Effector CD8-positive, alpha-beta T cell (primary cell): ENCODE measurements around the gene ADAMTS17.

Source experiments
- DNase-seq: peaks from one replicate; lab custom pipeline; 2025; lab: John Stamatoyannopoulos, UW

ADAMTS17 gene

DNA sequence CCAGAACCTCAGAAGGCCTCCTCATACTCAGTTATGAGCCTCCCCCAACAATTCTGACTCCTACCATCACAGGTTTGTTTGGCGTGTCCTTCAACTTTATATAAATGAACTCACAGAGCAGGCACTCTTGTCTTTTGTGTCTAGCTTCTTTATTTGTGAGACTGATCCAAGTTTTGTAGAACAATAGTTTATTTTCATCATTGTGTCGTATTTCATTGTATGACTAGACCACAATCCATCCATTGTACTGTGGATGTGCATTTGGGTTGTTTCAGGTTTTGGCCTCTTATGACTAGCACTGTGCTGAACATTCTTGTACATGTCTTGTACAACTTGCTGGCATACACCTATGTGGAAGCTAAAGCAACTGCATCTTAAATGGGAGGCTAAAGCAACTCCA, 315.7 kb downstream of the ADAMTS17 start:
- no peak for DNase-seq

DNA sequence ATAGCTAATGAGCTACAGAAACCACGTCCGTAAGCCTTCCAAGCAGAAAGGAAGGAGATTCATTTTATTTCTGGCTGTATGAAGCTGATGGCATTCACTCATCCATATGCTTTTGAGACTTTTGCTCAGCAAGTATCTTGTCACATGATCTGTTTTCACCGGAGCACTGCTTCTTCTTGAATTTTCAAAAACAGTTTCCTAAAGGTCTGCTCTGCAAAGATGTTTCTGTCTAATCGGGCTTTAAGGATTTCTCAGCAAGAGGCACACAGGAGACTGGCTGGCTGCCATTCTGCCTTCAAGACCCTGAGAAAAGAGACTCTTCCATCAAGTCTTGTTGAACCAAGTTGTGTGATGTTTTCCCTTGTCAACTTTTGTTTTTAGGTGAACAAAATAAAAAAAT, 319.0 kb downstream of the ADAMTS17 start:
- DNase-seq, result no peak

DNA sequence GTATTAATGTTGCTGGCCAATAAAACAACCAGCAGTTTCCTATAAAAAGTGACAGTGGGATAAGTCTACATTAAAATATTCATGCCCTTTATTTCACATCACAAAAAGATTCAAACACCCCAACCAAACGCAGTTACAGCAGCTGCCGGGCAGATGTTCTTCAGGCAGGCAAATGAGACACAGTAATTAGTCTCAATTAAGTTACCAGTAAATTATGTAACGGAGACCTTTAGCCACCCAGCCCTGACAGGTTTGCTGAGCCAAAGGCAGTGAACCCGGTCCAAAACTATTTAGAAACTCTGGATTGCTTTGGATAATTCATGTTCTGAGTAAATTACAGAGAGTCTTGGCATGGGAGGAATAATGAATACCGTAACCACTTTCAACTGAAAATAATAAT, 319.4 kb downstream of the ADAMTS17 start:
- DNase-seq, result no peak

DNA sequence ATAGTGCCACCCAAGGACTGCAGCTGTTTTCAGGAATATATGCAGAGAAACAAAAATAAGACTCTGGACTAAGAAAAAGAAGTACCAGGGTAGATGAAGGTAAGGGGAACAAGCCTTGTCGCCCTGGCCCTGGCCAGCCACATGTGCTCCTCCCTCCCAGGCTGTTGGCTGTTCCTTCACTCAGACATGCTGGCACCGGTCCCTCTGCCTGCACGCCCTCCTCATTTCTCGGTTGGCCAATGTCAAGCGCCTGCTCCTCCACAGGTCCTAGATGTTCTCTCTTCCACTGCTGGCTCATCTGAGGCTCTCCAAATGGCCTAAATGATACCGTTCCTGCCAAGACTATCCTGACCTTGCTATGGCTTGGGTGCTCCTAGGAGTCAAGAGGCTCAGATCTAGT, 320.1 kb downstream of the ADAMTS17 start:
- DNase-seq, result no peak

DNA sequence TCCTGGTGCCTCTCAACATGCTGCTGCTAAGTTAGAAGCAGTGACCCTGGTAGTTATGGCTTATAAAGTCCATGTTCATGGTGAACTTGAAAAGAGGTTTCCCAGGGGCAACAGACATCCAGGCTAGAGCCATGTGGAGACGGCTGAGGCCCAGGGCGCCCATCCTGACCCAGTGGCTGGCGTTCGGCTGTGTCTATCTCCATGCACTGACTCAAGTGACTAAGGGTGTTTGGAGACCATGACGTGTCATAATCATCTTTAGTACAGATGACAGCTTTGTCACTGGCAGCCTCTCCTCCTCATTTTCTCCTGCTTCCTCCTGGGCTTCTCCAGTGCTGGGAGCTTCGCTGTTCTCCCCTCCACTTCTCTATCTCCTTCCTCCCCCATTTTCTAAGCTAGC, 321.2 kb downstream of the ADAMTS17 start:
- no peak for DNase-seq

DNA sequence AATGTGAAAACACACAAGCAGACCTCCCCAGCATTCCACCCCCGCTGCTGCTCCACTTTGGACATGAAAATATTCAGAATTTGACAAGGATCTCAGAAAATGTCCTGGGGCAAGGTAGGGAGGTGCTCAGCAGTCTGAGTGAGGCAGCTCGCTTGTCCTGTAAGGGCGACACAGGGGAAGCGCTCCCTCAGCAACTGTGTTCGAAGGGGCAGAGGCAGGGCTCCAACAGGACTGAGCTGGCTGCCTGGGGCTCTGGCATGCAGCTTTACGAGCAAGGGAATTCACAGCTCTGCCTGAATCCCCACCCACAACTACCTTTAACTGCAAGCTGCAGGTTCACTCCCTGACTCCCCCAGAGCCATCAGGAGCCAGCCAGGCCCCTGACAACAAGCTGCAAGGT, 321.6 kb downstream of the ADAMTS17 start:
- DNase-seq, result no peak

DNA sequence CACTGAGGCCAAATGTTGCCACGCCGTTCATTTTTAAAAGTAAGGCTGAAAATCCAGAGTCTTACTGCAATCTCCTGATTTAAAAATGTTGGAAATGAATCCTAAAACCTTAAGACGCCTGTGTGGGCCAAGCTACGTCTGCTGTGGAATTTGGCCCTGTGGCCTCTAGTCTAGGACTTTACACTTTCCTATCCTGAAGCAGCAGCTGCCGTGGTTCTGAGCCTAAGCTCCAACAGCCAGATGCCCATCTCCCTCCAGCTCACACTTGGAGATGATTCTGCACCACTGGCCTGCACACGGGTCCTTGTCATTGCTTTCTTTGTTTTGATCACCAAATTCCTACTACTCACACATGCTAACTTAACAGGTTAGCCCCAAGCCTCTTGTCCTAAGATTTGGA, 322.2 kb downstream of the ADAMTS17 start:
- DNase-seq, result no peak

DNA sequence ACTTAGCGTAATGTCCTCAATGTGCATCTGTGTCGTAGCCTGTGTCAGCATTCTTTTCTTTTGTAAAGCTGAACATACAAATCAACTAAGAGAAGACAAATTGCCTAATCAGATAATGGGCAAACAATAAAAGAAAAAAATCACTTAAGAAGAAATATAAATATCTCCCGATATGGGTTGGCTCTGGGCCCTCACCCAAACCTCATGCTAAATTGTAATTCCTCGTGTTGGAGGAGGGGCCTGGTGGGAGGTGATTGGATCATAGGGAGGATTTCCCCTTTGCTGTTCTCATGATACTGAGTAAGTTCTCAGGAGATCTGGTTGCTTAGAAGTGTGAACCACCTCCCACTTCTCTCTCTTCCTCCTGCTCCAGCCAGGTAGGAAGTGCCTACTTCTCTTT, 323.6 kb downstream of the ADAMTS17 start:
- DNase-seq, result no peak

DNA sequence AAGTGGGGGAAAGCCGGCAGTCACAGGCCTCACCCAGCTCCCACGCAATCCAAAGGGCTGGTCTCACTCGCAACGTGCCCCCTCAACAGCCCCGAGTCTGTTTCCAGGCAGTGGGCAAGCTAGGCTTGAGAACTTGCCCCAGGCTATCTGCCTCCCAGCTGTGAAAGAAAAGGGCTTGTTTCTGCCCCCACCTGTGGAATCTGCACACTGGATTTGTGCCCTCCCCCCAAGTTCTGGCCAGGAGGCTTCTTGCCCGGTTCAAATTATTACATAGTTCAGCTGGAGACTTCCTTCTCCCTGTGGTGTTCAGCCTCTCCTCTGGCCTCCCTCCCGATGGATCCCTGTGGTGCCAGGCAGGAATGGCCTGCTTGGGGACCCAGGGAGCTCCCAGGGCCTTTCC, 324.6 kb downstream of the ADAMTS17 start:
- DNase-seq, result no peak

DNA sequence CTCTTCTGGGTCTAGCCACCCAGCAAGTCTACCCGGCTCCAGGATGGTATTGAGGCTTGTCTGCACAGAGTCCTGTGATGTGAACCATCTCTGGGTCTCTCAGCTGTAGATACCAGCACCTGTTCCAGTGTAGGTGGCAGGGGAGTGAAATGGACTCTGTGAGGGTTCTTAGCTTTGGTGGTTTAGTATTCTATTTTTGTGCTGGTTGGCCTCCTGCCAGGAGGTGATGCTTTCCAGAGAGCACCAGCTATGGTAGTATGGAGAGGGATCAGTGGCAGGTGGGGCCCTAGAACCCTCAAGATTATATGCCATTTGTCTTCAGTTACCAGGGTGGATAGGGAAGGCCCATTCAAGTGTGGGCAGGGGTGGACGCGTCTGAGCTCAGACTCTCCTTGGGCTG, 325.1 kb downstream of the ADAMTS17 start:
- DNase-seq, result no peak

DNA sequence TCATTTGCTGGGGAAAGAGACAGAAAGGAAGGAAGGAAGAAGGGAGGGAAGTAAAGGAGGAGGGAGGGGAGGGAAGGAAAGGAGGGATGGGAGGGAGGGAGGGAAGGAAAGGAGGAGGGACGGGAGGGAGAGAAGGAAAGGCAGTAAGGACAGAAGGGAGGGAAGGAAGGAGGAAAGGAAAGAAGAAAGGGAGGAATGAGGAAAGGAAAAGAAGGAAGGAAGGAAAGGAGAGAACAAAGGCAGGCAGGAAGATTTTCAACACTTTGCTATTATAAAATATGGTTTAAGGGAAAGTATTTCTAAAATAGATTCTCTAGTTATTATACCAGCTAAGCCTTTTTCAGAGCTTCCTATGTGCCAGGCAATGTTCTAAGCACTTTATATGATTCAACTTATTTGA, 330.5 kb downstream of the ADAMTS17 start:
- no peak for DNase-seq

DNA sequence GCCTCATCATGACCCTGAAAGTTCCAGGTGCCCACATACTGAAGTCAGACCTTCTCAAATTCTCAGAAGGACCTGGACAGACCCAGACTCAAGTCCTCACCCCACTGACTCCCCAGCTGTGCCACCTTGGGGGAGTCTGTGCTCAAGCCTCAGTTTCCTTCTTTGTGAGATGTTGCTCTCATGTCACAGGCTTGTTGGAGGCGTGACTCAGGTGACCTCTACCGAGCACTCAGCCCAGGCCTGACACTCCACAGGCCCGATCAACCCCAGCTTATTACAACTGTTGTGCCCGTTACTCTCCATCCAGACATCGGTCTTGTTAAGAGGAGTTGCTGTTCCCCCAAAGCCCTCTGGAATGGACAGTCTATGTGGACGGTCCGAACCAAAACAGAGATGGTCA, 332.4 kb downstream of the ADAMTS17 start:
- DNase-seq, result no peak

DNA sequence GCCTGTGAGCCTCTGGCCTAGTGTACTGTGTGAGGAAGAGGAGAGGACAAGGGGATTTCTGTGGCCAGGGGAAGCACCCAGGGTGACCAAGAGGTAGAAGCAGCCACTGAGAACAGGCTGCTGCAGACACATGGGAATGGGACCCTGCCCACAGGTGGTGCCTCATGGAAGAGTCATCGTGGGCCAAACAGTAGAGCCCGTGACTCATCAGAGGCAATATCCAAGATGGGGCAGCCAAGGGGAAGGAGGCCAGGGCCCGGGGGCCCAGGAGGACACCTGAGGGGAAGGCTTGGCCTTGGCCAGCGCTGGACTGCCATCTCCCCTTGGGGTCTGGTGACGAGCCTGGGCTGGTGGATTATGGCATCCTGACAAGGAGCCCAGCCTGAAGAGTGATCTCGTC, 333.5 kb downstream of the ADAMTS17 start:
- no peak for DNase-seq

DNA sequence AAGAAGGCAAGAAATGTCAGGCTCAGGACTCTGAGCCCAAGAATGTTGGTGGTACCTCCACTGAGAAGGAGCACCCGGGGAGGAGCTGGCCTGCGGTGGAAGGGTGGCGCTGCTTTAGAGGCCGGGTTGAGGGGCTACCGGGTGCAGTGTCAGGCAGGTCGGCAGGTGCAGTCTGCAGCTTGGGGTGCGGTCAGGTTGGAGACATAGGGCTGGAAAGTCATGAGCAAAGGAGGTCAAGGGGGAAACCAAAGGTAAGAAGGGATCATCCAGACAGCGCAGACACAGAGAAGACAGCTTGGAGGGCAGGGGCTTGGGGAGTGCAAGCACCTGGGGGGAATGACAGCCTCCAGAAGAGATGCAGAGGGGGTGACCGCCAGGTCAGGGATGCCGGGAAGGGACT, 334.2 kb downstream of the ADAMTS17 start:
- DNase-seq, result no peak

DNA sequence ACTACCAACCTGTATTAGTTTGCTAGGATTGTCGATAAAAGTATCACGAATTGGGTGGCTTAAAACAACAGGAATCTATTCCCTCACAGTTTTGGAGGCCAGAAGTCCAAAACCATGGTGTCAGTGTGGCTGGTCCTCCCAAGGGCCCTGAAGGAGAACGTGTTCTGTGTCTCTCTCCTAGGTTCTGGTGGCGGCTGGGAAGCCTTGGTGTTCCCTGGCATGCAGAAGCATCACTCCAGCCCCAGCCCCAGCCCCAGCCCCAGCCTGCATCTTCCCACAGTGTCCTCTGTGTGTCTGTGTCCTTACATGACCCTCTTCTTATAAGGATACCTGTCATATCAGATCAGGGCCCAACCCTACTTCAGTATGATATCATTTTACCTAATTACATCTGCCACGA, 336.1 kb downstream of the ADAMTS17 start:
- no peak for DNase-seq

DNA sequence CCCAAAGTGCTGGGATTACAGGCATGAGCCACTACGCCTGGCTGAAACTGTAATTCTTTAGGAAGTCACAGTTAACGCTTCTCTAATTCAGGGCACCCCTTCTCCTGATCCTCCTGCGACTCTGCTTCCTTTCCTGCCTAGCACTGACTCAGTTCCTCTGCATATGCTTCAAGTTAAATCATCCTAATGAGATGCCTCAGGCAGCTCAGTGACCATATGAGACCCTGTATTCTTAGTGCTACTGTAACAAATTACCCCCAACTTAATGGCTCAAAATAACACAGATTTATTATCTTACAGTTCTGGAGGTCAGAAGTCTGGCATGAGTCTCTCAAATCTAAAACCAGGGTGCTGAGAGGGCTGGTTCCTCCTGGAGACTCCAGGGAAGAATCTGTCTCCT, 336.8 kb downstream of the ADAMTS17 start:
- DNase-seq, result no peak

DNA sequence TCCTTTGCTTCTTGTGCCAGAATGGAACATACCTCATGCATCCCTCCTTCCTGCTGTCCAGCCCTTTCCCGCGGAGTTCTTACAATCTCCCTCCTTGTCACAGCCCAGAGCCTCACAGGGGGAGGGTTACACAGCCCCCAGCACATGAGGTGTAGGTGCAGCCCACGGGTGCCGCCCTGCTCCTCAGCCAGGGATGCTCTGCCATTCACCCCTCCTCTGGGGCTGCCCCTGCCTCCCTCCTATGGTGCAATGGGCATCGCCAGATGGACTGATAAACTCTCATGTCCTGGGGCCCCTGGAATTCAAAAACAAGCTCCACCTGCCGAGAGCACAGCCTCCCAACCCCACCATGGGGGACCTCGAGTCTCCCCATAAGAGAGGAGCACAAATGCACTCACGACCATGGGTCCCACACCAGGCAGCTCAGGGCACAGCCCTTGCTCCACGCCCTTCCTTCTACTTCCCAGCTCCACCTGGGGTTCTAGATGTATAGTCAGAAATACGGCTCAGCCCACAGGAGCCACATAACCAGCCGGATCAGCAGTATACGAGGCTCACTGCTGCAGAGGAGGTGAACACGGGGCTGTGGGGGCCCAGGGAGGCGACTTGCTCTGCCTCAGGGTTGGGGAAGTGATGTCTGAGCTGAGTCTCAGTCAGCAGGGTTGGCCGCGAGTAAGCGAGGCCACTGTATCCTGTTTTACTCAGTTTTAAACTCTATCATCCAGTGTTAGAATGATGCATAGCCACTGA, 338.8 kb downstream of the ADAMTS17 start:
- no peak for DNase-seq

DNA sequence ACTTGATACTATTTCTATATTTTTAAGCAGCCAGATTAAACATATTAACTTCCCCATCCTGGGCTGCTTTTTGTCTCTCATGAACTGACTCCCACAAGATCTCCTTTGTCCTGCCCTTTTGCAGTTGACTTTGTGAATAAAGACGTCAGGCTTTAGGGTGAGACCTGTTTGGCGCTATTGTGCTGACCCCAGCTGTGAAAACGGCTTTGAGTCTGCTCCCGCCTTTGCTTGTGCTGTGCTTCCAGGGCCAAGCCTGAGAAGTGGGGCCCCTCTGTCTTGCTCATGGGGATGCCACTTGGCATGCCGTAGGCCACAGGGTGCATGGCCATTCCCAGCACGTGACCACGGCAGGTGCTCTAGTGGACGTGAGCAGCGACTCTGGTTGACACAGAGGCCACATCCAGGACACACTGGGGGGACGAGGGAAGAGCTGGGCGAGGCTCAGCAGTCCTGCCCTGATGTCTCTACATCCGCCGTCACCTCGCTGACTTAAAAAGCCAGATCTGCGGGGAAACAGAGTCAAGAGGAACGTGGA, 339.6 kb downstream of the ADAMTS17 start:
- DNase-seq, result no peak

DNA sequence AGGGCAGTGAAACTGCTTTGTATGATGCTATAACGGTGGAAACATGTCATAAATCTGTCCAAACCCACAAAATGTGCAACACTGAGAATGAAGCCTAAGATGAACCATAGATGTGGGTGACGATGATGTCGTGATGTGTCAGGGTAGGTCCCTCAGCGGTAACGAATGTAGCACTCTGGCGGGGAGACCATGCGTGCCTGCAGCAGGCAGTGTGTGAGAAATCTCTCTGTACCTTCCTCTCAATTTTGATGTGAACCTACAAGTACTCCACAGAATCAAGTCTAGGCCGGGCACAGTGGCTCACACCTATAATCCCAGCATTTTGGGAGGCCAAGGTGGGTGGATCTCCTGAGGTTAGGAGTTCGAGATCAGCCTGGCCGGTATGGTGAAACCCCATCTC, 340.4 kb downstream of the ADAMTS17 start:
- DNase-seq, result no peak

DNA sequence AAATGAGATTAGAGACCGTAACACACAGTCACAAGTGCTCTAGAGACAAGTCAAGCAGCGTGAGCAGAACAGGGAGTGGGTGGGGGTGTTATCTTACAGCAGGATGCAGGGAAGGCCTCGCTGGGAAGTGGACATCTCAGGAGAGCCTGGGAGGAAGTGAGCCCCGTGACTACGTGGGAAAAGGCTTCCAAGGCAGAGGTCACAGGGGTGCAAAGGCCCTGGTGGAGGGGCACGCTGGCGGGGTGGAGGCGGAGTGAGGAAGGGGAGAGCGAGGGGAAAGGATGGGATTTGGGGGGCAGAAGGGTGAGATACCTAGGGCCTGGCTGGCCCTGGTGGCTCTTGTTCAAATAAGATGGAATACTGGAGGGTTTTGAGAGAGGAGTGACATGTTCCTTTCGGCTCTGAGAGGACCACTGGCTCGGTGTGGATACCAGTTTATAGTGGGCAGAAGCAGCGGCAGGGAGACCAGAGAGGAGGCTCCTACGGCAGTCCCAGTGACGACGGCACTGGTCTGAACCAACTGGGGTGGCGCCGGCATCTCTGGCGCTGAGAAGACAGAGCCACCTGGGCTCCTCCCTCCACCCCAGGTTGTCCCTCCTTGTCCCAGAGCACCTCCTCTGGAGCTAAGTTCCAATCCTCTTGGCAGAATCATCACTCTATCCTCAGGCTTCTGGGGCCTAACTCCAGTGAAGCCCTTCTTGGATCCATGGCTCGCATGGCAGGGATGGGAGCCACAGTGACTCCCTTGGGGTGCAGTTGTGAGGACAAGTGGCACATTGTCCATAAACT, 342.3 kb downstream of the ADAMTS17 start:
- no peak for DNase-seq

DNA sequence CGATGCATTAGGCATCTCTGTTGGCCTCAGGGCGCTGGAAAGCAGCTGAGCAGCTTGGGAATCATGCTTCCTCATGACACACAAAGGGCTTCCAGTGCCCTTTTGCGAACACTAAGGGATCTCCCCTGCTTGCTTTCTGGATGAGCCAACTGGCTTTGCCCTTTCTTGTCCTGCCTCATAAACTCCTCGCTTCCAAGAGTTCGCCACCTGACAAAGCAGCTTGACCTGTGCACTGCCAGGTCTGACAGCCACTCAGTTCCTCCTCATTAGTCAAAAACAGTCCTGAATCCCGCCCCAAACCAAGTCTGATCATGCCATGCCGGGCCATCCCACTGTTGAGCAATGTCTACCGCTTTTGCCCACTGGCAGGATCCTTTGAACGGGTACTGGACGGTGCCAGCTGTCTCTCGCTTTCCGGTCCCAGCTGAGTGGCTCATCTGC, 343.1 kb downstream of the ADAMTS17 start:
- DNase-seq, result no peak

DNA sequence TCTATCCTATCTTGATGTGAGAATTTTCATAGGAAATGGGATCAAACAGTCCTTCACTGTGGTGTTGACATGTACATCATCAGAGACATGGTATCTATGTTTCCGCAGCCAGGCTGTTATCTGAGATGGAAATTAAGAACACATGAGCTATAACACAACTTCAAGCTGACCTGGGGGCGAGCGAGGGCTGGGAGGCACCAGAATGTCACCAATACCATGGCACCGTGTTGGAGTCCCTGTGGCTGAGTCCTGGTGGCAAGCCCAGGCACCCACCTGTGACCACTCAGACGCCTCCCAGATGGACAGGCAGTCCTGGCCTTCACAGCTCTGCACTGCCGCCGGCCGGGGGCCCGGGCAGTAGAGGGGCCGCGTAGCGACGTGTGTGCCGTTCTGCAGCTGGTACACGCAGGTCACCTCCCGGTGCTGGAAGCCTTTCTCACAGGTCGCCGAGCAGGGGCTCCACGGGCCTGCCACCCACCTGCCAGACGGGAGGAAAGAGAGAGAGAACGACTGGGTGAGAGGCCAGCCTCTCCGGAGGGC, 344.6 kb downstream of the ADAMTS17 start:
- no peak for DNase-seq

DNA sequence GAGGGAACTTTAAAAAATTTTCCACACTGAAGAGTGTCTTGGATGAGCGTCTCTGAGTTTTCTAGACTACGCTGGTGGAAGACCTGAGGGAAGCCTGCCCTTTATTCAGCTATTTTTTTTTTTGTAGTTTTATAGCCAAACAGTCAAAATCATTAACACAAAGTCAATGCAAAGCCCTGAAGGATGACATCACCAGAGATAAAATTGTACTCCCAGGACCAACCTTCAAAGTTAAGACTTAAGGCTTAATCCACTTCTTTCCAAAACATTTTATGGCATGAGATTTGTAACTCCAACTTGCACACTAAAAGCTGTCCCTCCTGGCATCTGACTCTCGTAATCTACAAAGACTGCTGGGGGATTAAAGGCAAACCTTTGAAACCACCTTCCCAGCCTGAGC, 345.1 kb downstream of the ADAMTS17 start:
- no peak for DNase-seq
